A172 (cell line): Measurements from ENCODE around the gene MAPK14. TPM values are rescaled to one million over a fixed set of nuclear protein-coding genes. Genes with fewer than 3 reads are reported as not detected.
A peak's percentile ranks its signal among the peaks of the same experiment; 100 is the strongest.
"Not testable (repeated sequence)": the region's sequence is repeated elsewhere in the genome, so short reads cannot be mapped to it uniquely, and the experiment has no call there.

ENCODE experiments used
- DNase-seq: peaks from one replicate; pipeline ENCODE4 v3.0.0-alpha.2; 2015; ENCODE audit warnings: low spot score
- total RNA-seq: library from RNA; depleted of rRNA; stranded (reverse); fragments of >200 nt; shearing (Covaris generic); gene quantifications from 2 replicates; pipeline ENCODE4 v1.2.3, GENCODE V29; 2014; rRNA removed

The MAPK14 gene
- total RNA-seq: 41.4 and 50.2 TPM in 2 replicates

GRCh38 chr6:36027501-36028087, at the start of gene MAPK14:
Gene MAPK14, plus strand, starts transcription at chr6:36027808. Its CDS starts 350 bp downstream, at chr6:36028158.
- DNase-seq: peak; percentile 99

DNA sequence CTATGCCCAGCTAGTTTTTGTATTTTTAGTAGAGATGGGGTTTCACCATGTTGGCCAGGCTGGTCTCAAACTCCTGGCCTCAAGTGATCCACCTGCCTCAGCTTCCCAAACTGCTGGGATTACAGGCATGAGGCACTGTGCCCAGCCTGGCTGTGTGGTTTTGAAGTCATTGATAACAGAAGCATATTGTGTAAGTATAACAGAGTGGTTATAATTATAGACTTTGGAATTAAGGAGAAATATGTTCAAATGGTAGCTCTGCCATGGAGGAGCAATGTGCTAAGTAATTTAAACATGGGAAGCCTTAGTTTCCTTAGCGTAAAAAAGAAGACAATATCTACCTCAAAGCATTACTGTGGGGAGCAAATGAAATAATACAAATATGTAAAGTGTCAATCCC, 47.5 kb upstream of the MAPK14 start:
- not testable (repeated sequence) for DNase-seq

DNA sequence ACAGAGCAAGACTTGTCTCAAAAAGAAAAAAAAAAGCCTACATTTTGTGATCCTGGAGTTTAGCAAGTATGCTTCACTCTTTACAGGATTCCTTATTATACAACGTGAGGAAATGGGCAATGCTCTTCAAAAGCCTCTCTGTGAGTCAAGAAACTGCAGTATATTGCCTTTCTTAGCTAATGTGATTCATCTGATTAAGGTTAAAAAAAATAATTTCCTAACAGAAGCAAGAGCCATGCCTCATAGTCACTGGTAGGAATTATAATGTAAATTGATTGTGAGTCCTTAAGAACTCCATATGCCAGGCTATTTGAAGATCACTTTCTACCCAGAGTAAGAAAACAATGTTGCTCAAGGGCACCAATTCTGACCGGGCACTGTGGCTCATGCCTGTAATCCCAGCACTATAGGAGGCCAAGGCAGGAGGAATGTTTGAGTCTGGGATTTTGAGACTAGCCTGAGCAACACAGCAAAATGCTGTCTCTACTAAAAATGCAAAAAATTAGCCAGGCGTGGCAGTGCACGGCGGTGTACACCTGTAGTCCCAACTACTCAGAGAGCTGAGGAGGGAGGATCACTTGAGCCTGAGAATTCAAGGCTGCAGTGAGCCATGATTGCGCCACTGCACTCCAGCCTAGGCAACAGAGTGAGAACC, 46.5 kb upstream of the MAPK14 start:
- no peak for DNase-seq

GRCh38 chr6:35984701-35985100, 42.9 kb upstream of the MAPK14 start:
- DNase-seq: no peak

- DNase-seq: not testable (repeated sequence)
Measured at GRCh38 chr6:35988047-35988446, 39.6 kb upstream of the MAPK14 start.

- DNase-seq: no peak
Measured at GRCh38 chr6:35993150-35993549, 34.5 kb upstream of the MAPK14 start.

DNA sequence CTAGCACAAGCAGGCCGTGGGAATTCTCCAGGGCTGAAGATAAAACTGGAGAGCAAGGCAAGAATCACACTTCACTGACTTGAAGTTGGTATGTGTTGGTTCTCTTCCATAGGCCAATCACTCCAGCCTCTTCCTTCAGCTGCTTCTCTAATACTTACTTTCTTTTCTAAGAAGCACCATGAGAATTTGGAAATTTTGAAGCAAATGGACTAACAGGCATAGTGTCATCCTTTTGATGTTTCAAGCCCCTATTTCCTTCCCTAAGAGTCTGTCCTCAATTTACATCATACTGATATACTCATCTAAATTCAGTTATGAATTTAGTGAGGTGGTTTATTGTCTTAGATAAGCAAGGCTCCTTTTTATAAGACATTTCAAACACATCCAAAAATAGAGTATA, 27.2 kb upstream of the MAPK14 start:
- DNase-seq: no peak

DNA sequence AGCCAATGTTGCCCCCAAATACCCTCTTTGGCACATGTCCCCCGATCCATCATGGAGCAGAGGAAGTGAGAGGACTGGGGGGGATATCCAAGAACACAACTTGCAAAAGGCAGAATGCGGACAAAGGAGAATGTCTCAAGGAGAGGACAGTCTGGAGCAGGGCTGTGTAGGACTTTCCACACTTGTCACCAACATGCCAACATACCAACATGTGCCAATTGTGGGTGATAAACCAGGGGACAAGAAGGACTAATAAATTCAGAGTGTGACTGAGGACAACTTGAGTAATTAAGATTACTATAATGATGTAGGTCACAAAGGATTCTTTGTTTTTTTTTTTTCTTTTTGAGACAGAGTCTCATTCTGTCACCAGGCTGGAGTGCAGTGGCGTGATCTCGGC, 11.9 kb upstream of the MAPK14 start:
- DNase-seq: no peak

- DNase-seq: no peak
Measured at GRCh38 chr6:36018339-36018738, 9.3 kb upstream of the MAPK14 start.

DNA sequence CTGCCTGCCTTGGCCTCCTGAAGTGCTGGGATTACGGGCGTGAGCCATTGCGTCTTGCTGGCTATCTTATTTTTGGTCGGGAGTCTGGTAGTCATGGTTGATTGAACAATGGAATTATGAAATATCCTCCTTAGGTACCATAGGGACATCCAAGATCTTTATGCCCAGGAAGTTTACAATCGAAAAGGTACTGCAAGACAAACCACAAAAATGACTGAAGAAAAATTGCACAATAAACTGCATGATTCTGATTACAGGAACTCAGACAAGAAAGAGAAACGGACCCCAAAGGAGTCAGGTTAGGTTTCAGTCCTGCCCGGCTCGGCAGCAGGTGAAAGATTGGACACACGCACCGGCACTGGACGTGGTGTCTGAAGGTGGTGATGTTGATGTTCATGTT, 8.4 kb upstream of the MAPK14 start:
- no peak for DNase-seq

DNA sequence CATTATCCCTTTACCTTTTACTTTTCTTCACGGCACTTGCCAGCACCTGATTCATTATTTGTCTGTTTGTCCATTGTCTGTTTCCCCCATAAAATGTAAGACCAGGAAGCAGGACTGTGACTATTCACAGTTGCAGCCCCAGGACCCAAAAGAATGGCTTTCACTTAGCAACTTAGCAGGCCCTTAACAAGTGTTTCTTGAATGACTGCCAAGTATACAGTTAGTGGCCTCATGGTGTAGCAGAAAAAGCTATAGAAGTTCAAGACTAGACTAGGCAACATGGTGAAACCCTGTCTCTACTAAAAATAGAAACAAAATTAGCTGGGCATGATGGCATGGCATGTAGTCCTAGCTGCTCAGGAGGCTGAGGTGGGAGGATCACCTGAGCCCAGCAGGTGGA, 7.5 kb upstream of the MAPK14 start:
- no peak for DNase-seq

GRCh38 chr6:36023996-36024795, 3.4 kb upstream of the MAPK14 start, which contains the start of gene SLC26A8:
Gene SLC26A8, minus strand, starts transcription at chr6:36024641. Its CDS starts 4,934 bp downstream, at chr6:36019707.
- no peak for DNase-seq

DNA sequence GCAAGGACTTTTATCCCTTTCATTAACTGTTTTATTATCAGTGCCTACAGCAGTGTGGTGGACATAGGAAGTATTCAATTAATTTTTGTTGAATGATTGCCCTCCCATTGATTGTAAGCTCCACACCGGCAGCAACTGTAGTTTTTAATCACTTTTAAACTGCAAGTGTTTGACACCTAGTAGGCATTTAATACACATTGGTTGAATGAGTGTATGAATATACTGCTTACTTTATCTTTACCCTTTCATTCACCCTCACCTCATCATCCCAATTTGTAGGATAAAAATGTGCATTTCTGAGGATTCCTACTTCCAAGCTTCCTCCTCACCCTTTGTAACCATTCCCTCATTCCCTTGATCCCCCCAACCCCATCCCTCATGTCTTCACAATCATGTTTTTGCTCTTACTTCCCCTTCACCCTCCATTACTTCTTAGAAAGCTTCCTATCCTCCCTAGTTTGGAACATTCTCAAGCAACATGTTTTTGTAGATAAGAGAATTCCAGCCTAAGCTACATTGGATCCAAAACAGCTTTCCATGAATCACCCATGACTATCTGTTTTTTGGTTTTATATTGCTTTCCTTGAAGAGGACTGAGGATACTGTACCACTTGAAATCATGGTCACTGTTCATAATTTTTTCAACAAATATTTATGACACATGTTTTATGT, 2.2 kb upstream of the MAPK14 start:
- DNase-seq: no peak

DNA sequence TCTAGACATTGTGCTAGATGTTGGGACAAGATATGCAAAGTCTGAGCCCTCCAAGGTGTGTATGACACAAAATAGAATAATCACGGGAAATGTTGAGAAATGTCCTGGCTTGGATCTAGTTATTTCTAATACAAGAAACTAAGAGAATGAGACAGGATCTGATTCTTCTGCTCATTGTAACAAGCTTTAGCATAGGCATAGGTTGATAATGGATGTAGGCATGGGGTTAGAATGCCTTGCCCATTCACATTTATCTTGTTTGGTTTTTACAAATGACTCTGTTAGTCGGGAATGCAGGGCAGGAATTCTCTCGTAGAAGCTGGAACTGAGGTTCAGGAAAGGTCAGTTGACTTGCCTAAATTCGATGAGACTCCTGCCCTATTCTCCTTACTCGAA, 1.7 kb upstream of the MAPK14 start:
- DNase-seq: no peak

GRCh38 chr6:36028088-36028876, 674 bp downstream of the MAPK14 start:
- peak; percentile 14 for DNase-seq

- DNase-seq: peak; percentile 61
Measured at GRCh38 chr6:36028877-36029324, 1.3 kb downstream of the MAPK14 start.

- no peak for DNase-seq
Measured at GRCh38 chr6:36029464-36029863, 1.9 kb downstream of the MAPK14 start.

DNA sequence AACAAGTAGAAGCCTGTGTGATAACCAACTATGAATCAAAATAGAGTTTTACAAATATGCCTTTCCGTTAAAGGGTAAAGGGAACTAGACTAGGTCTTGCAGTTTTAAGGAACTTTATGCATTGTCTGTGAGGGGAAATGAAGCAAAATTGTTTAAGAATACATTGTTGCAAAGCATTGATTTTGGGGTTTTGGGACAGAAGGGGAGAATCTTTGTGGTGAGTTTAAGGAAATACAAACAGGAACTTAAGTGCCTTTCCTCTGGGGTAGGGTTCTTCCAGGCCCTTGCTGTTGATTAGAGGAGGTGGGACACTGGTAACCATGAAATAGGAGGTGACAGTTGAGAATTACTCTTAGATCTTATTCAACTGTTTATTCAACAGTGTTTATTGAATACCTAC, 4.7 kb downstream of the MAPK14 start:
- DNase-seq: no peak

DNA sequence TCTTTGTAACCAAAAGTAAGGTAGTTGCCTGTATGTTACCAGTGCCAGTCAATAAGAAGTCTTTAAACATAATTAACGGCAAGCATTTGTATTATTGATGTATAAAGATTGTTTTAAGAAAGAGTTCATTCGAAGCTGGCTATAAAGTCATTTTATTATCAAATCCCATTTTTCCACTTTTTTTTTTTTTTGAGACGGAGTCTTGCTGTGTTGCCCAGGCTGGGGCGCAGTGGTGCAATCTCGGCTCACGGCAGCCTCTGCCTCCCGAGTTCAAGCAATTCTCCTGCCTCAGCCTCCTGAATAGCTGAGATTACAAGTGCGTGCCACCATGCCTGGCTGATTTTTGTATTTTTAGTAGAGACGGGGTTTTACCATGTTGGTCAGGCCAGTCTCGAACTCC, 5.5 kb downstream of the MAPK14 start:
- DNase-seq: not testable (repeated sequence)

GRCh38 chr6:36033935-36034334, 6.3 kb downstream of the MAPK14 start:
- DNase-seq: no peak

GRCh38 chr6:36034441-36034840, 6.8 kb downstream of the MAPK14 start:
- DNase-seq: no peak
